GM21381 (cell line): ENCODE measurements around the gene SPOCK1.

ENCODE experiments used
- ATAC-seq: cut with Tn5 transposase; IDR thresholded peaks from one replicate; pipeline ENCODE4 v1.9.1; 2021; ENCODE audit warnings: mild to moderate bottlenecking, moderate library complexity; ENCODE audit not compliant: unreplicated experiment

The SPOCK1 gene

DNA sequence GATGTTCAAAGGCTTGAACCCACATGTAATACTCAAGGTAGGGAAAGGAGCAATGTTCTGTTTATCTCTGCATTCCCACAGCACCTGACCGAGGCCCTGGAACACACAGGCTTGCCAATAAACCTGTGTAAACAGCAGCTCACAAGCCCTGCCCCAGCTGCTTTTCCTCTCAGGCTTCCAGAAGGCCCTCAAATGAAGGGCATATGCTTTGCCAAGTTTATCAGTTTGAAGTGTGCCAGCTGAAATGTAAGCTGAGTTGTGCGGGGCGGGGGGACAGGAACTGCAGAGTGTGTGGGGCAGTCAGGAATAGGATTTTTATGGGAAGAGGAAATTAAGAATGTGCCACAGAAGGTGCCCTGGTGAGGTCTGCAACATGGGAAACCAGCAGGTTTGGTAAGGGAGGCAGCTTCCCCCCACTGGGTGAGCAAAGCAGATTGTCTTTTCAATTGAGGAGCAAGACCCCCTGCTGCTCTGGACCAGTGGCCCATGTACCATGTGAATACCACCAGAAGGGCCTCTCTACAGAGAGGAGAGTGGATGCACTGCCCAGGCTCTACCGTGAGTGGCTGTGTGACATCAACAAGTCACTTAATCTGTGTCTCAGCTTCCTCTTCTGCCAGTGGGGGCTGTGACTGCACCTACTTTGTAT is 194.8 kb downstream of the SPOCK1 start:
- no peak for ATAC-seq

DNA sequence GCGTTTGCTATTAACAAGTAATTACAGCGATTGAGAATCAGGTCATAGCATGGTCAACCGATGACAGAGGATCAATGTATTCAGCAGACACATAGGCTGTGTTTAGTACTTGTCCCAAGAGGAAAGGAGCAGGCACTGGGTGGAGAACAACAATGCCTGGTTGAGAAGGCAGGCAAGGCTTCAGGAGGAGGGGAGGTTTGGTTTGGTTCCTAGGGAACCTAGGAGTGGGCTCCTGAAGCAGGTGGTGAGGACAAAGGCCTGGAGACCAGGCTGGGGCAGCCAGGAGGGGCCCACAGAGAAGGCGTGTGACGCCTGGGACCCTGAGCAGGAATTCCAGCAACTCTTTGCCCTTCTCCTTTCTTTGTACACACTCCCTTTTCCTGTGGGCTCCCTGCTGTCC is 195.6 kb downstream of the SPOCK1 start:
- ATAC-seq, result no peak

DNA sequence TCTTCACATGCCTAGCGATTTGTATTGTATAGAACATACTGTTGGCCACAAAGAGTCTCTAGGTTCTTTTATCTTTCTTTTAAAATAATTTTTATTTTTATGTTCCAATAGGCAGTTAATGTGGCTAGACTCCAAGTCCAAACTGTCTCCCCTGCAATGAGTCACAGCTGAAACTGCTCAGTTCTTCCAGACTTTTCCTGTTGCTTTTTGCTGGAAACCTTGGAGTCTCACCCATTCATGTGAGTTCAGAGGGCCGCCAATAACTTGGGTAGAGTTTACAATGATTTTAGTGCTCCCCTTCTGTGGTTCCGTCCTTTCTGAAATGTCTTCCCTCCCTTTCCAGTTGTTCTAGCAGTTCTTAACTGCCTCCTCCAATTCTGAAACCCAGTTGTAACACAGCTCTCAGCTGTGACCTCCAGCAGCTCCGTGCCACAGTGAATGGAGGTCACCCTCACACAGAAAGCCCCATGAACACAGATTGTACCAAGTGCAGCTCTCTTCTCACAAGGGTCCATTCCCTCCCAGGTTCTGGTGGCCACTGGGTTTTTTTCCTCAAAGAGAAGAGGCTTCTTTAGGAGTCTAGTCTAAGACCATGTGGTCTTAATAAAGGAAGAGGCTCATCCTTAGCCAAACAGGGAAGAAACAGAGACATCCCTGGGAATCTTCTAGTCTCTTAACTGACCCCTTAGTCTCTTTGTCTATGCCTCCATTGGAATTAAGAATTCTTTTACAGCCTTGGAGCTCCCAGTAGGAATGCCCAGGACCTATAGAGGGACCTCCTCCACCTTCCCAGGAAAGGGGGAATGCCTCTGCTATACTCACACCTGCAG is 198.5 kb downstream of the SPOCK1 start:
- no peak for ATAC-seq

DNA sequence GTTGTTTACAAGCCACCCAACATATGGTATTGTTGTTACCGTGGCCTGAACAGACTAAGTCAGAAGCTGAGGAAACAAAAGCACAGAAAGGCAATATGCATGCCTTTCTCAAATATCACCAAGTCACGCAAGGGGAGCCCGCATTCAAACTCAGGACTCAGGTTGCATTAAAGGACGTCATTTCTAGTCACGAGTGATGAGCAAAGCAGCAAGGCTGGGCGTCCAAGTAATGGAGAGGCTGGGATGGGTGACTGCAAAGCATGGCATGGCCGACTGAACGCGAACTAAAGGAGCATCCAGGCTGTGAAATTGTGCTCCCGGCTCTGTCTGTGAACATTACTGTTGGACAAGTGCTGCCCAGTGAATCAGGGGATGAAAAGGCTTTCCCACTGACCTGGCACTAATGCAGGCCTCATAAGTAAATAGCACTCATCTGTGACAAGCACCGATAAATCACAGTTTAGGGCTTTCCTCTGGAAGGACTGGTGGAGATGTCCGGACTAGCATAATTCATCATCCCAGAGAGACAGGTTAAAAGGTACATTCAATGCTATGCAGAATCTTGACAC is 202.8 kb downstream of the SPOCK1 start:
- ATAC-seq, result no peak

DNA sequence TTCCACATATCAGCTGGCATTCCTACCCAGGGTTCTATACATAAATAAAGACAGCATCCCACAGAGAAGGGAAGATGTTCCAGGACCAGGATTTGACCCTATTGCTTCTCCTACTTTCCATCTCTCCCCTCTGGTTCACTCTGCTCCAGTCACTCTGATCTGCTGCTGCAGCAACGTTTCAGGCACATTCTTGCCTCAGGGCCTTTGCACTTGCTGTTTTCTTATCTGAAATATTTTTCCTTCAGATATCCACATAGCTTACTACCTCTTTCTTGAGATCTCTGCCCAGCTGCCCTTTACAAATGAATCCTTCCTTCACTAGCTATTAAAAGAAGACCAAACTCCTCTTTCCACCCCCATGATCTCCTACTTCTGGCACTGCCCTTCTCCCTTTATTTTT is 204.5 kb downstream of the SPOCK1 start:
- no peak for ATAC-seq

DNA sequence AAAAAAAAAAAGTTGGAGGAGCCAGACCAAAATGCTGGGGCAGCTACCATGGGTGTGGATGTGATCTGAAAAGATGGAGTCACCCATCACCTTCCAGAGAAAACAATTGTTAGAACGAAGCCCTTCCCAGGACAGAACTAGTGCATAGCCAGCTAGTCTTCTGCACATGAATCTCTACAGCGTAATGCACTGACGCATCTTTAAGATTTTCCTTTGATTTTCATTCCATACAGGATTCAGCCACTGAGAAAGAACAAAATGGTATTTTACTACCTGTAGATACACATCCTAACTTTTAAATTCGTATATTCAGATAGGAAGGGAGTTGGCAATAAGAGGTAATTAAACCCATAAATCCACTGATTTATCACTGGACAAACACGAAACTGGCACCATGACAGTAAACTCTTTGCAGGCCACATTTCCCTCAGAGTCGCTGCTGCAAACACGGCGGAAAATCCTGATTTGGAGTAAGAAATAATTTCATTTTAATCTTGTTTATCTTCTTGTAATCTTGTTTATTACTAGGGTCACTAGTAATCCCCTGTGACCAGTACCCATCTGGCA is 206.6 kb downstream of the SPOCK1 start:
- ATAC-seq, result no peak

DNA sequence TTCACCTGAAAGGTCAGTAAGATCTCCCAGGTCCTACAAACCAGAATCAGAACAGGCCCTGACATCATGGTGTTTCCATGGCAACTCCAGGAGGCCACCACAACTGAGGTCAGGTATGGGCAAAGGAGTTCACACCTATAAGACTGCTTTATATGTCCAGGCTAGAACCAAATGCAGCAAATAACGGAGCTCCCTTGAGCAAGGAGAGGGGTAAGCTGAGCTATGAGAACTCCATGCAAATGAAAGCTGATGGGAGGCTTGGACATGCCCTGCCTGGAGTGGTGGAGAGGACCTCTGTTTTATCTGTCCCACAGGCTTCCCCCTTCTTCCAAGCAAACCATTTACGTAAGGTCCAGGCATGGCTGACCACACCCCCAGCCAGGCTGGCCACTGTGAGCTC is 207.7 kb downstream of the SPOCK1 start:
- ATAC-seq, result no peak

DNA sequence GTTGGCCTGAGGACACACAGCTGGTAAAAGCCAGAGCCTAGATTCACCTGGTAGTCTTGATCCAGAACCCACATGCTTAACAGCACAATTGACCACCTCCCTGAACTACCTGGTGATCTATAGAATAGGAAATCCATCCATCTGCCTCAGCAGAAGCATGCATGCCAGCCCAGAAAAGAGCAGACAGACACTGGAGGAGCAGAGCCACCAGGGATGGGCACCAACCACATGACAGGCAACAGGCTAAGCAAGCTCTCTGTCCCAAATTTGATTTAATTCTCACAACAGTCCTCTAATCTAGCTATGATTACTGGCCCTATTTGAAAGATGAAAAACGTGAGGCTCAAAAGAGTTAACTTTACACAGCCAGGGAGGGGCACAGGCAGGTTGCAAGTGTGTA is 208.1 kb downstream of the SPOCK1 start:
- no peak for ATAC-seq

DNA sequence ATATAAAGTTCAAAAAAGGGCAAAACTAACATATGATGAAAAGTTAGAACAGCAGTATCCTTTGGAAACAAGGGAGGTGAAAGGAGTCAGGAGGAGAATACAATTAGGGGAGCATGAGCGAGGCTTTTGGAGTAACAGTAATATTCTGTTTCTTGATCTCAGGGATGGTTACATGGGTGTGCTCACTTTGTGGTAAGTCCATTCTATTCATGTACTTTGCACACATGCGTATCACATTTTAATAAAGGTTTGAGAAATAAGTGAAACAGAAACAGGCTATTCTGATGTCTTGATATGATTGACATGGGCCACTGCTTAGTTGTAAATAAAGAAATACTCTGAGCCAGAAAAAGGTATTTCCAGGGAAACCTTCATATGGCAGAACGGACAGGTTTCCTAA is 208.8 kb downstream of the SPOCK1 start:
- no peak for ATAC-seq

DNA sequence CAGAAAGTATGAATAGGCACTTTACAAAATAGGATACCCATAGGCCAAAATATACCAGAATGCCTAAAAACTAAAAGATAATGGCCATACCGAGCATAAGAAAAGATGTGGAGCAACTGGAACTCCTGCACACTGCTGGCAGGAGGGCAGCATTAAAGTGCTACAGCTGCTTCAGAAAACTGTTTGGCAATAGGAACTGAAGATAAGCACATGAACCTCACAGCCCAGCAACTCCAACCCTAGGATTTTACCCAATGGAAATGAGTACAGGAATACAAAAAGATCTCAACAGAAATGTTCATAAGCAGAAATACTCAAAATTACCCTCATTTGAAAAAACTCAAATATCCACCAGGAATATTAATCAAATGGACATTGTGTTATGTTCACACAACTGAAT is 209.3 kb downstream of the SPOCK1 start:
- ATAC-seq, result no peak

DNA sequence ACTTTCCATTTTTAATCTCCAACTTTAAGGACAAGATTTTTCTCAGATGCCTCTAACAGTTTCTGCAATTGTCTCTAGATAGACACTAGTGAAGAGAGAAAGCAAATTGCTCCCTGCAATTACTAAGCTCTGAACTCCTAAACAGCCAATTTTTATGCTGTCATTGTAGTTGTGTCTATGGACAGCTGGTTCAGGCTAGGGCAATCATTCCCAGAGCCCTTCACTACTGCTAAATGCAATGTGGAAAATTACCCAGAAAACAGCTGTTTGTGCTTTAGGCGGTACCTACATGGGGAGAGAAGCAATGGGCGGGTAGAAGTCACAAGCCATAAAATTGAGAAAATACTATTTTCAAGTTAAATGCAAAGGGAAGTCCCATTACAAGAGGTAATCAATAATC is 211.6 kb downstream of the SPOCK1 start:
- no peak for ATAC-seq

DNA sequence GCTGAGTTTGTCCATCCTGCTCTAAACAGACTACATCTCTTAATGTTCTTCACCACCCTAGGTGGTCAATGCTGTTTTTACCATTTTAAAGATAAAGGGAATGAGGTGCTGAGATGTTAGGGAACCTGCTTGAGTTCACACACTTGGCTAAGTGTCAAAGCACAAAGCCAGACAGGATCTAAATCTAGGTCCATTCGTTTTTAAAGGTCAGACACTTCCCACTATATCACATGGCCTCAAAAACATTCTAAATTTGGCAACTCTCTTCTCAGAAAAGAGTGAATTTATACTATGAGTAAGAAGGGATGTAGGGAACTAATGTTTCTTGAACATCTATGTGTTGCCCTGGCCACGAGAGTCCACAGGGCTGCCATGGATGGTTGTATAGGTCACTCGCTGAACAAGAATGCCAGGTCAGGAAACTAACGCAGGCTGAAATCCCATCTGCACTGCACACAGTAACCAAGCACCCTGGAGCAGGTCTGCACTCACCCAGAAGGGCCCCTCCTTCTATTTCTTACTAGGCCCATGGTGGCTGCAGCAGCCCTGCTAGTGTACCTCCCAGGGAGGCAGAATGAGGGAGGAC is 213.0 kb downstream of the SPOCK1 start:
- ATAC-seq, result no peak

DNA sequence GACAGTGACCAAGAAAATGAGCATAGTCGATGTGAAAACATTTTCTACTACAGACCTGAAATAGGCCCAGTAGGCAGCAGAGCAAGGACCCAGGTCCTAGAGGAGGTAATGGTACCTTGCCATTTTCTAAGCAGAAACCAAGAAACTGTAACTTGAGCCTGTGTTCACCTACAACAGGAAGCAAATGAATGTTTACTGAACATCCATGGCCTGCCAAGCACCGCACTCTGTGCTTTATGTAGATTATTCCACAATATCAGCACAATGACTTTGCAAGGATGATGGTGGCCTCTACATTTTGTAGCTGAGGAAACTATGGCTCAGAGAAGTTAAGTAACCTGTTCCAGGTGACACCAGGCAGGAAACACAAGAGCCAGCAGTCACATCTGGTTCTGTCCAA is 215.3 kb downstream of the SPOCK1 start:
- no peak for ATAC-seq

DNA sequence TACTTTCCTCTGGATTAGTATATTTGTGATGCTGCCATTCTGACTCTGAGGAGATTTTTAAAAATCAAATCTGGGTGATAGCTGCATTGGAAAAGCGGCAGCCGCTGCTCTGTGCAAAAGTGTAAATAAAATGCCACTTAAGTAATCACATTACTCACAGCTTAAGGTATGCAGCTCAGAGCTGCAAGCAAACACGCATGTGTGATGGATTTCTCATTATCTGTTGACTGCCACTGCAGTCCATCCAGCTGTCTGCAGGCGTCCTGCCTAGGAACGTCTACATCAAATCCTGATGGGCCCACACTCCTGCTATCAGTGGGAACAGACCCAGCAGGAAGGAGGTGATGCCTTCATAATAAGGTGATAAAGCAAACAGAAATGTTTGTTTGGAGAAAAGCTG is 216.9 kb downstream of the SPOCK1 start:
- ATAC-seq, result no peak

DNA sequence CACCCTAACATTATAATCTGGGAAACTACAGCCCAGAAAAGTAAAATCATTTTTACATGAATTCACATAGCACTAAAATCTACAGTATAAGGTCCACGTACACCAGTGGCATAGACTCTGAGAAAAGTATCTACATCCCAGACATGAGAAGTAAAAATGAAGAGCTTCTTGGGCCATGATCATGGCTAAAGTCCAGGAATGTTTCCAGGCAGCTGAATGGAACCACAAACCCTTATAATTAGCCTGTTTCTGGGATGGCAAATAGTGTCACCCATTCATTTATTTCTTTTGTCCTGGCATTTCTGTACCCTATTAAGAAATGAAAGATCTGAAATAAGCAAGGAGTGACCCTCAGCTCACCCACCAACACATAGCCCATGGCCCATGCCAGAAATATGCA is 217.9 kb downstream of the SPOCK1 start:
- ATAC-seq, result no peak

DNA sequence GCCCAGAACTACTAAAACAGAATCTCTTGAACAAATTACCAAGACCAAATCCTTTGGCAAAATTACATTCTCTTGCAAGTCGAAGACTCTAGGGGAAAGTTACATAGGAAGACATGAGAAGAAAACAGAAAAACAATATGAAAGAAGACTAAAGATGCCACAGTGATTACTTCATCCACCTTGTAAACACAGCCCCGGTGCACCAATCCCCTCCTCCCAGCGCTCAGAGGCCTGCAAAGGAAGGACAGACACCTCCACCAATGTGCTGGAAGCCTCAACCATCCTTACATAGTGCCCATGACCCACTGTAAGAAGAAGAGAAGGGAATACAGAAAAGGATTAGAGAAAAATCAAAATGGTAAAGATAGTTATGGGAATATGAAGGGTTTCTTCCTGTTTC is 218.5 kb downstream of the SPOCK1 start:
- no peak for ATAC-seq

DNA sequence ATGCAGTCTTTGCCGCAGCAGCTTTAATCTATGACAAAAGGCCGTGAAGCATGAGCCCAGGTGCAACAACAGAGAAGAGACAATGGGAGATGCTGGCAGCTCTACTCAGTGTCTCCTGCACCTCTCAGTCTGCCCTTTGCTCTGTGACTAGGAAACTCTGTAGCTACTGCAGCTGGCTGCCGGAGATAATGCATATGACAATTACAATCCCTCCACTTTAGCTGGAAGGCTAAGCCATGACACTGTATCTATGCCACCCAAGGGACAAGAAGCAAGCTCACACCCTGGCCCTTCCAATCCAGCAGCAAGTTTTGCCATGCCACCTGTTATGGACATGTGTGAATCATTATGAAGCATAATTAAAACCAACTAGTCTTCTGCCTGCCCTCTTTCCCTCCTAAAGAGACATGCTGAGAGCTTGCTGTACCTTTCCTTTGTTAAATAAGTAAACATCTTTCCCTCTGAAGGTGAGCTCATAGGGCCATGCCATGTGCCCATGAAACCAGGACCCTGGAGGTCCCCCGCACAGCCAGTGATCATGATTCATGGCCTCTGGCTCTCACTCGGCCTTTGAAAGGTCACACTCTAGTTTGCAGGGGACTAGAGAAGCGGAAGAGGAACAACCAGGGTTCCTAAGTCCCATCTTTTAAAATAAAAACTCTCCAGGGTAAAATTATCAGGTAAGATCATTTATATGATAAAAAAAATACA is 219.4 kb downstream of the SPOCK1 start:
- ATAC-seq, result no peak

DNA sequence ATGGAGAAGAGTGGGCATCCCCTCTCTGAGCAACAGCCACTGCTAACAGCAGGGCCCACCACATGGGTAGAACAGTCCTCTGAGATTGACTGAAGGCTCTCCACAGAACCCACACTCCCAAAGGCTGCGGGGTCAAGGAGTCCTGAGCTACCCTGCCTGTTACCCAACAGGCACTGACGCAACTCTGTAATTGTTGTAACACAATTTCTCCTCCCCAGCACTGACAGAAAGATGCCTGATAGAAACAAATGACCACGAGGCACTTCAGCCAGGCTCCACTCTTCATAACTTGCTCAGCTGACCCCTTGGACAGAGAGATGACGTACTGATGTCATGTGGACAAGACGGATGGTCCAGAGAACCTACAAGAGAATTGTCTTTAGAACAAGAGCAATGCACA is 220.7 kb downstream of the SPOCK1 start:
- no peak for ATAC-seq

DNA sequence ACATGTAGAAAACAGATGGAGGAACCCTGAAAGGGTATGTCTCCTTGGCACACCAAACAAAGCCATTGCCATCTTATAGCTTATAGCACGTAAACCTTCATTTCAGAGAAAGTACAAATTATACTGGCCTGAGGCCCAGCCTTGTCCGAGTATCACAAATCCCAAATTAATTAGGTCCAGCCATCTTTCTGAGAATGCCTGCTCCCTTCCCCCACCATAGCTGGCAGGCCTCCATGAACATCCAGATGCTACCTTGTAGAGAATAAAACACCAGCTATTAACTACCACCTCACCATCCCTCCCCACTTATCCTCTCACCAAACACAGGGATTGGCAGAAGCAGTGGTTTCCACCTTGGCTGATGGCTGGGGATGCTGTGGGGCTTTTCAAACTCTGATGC is 224.0 kb downstream of the SPOCK1 start:
- ATAC-seq, result no peak

DNA sequence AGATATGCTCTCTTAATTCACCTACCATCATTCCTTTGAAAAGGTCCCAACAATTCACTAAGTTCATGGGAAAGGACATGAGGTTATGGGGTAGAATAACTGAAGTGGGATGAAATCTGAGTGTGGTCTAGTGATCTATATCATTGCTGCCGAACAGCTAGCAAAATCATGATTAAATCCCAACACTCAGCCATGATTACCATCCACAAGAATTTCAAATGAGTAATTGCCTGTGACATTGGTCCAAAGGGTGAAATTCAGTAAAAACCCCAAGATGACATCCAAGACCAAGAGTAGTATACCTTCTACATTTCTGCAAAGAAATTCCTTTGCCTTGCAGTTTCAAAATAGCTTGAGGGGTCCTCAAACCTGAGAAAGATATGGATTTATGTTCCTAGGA is 225.6 kb downstream of the SPOCK1 start:
- no peak for ATAC-seq

DNA sequence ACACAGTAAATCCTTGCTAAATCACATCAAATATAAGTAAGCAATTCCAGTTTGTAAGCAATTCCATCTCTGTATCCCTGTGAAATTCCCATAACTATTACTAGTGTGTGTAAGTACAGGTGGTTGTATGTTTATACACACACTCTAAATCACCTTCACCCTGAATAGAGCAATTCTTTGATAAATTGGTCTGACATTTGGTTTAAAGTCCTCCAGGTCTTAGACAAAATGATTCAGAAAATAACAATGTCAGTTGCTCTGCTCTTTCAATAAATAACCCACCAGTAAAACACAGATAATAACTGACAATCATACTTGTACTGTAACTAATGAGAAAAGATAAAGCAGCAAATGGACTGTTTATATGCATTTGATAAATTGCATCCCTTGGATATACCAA is 226.3 kb downstream of the SPOCK1 start:
- ATAC-seq, result no peak
